Fibroblast of mammary gland (primary cell): ENCODE measurements around the gene PPM1K.

Experiments
- DNase-seq: peaks from one replicate; pipeline ENCODE4 v3.0.0-alpha.2; 2010; ENCODE audit warnings: low read depth
- H3K4me3 ChIP-seq: 2 replicates; pipeline ENCODE4 v1.5.1; 2011; ENCODE audit warnings: low read depth, mild to moderate bottlenecking, low read length, moderate library complexity; ENCODE audit not compliant: control insufficient read depth
- TF ChIP-seq, protein P1 (sequence below): conservative IDR thresholded peaks from 2 replicates; pipeline ENCODE4 v1.5.1; 2011; ENCODE audit warnings: low read depth, low read length, inconsistent platforms; ENCODE audit not compliant: control insufficient read depth, insufficient read depth

PPM1K gene

DNA sequence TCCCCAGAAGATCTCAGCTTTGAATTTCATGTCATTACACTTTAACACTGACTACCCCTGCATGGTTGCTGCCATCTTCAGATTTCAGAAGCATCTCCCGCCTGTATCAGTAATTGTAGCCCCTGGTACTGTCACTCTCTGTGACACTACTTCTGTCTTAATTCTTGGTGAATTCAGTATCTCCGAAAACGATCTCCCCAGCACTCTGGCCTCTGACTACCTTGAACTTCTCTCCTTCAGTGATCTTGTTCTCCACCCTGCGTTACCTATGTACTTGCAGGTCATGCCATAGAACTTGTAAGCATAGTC, 72.2 kb downstream of the PPM1K start:
- no peak overlapping the region for H3K4me3 ChIP-seq
- no peak for DNase-seq
- TF ChIP-seq, protein P1, sequence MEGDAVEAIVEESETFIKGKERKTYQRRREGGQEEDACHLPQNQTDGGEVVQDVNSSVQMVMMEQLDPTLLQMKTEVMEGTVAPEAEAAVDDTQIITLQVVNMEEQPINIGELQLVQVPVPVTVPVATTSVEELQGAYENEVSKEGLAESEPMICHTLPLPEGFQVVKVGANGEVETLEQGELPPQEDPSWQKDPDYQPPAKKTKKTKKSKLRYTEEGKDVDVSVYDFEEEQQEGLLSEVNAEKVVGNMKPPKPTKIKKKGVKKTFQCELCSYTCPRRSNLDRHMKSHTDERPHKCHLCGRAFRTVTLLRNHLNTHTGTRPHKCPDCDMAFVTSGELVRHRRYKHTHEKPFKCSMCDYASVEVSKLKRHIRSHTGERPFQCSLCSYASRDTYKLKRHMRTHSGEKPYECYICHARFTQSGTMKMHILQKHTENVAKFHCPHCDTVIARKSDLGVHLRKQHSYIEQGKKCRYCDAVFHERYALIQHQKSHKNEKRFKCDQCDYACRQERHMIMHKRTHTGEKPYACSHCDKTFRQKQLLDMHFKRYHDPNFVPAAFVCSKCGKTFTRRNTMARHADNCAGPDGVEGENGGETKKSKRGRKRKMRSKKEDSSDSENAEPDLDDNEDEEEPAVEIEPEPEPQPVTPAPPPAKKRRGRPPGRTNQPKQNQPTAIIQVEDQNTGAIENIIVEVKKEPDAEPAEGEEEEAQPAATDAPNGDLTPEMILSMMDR = no peak

DNA sequence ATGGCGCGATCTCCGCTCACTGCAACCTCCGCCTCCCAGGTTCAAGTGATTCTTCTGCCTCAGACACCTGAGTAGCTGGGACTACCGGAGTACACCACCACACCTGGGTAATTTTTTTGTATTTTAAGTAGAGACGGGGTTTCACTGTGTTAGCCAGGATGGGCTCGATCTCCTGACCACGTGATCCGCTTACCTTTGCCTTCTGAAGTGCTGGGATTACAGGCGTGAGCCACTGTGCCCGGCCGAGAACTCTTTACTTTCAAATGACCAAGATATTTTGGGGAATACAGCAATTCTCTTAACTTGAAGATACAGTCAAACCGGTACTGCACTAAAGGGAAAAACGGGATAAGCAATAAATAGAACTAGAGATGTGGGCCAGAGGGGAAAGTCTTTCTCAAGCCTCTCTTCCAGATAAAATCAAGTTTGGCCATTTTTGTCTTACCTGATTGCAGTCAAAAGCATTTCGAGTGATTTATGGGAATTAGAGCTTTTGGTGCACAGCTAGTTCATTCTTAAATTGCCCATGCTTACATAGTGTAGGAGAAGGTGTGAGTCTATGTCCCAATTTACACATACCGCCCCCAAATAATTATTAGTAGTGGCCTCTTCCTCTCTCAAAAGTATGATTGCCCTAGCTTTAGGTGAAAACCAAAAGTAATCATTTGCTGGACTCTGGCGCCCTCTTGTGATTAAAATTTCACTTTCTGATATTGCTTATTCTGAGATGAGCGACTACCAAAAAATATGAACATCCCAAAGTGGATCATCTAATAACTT, 72.7 kb downstream of the PPM1K start:
- TF ChIP-seq, protein P1 = peak; percentile 60
- peak; percentile 49 for DNase-seq
- H3K4me3 ChIP-seq = no peak overlapping the region

GRCh38 chr4:88208156-88208555, 76.2 kb downstream of the PPM1K start:
- no peak for DNase-seq
- TF ChIP-seq, protein P1 = no peak
- no peak overlapping the region for H3K4me3 ChIP-seq
